HCT116 (cell line): ENCODE data around the gene ERC1. TPM values are rescaled to one million over a fixed set of nuclear protein-coding genes. Genes with fewer than 3 reads are reported as not detected.

Experiments
- ATAC-seq: fragments of 200-7000 bp; cut with Tn5 transposase; 2 replicates; pipeline ENCODE4 v1.9.1; 2020; ENCODE audit warnings: mild to moderate bottlenecking, moderate library complexity
- BruUV-seq: library from RNA; stranded (reverse); fragments of 400-500 nt; replicated peaks from 2 replicates; lab custom pipeline; 2021; lab: Mats Ljungman, UMichigan
- CTCF ChIA-PET: fragments of 300-600 bp; sonication (Branson Sonifier 250); formaldehyde crosslinking; loops from one replicate; lab custom pipeline; 2021; ENCODE audit warnings: antibody characterized with exemption; lab: Charles Lee
- POLR2A ChIA-PET: fragments of 300-600, 350-600 bp; sonication (Branson Sonifier 250); formaldehyde crosslinking; loops from one replicate; lab custom pipeline; 2021; ENCODE audit warnings: antibody characterized with exemption; lab: Charles Lee
- RAD21 ChIA-PET, 2 experiments: fragments of 300-600 bp; sonication (Branson Sonifier 250); formaldehyde crosslinking; loops; one replicate each; lab custom pipeline; 2023; ENCODE audit warnings: low total read pairs in 2 of 2; ENCODE audit not compliant: uncharacterized antibody in 2 of 2, unreplicated experiment in 2 of 2, low non-redundant PET in 1 of 2; lab: Charles Lee
- DNase-seq: peaks from one replicate; pipeline ENCODE4 v3.0.0-alpha.2; 2010; ENCODE audit warnings: low read depth, low spot score
- H2AFZ ChIP-seq: fragments of 200-600 bp; shearing (Covaris generic), sonication (generic); 2 replicates; pipeline ENCODE4 v1.6.1; 2017; ENCODE audit warnings: low read depth, mixed run types, mixed read lengths, antibody characterized with exemption, low read length; ENCODE audit not compliant: poor library complexity, severe bottlenecking
- H3K27ac ChIP-seq: 2 replicates; pipeline ENCODE4 v1.5.1; 2012; ENCODE audit warnings: low read depth, low read length
- H3K27me3 ChIP-seq: fragments of 200-600 bp; sonication (generic); 2 replicates; pipeline ENCODE4 v1.6.1; 2016; ENCODE audit warnings: mixed run types, low read length, mixed read lengths; ENCODE audit not compliant: insufficient read depth
- H3K36me3 ChIP-seq, 2 experiments: fragments of 200-500 bp in 1 of 2; fragments of 200-600 bp in 1 of 2; sonication (Bioruptor generic) in 1 of 2; sonication (generic) in 1 of 2; 2 replicates each; pipeline versions ENCODE4 v1.5.1 to v1.6.1; 2014 to 2016; ENCODE audit warnings: low read length in 2 of 2, inconsistent platforms in 1 of 2, mixed read lengths in 1 of 2, mixed run types in 1 of 2; ENCODE audit not compliant: insufficient read depth in 2 of 2, control insufficient read depth in 1 of 2
- H3K4me1 ChIP-seq, 2 experiments: fragments of 200-600 bp in 1 of 2; sonication (generic) in 1 of 2; 2 replicates each; pipeline versions ENCODE4 v1.5.1 to v1.6.1; 2012 to 2017; ENCODE audit warnings: low read length in 2 of 2, inconsistent platforms in 1 of 2, mild to moderate bottlenecking in 1 of 2, mixed read lengths in 1 of 2, mixed run types in 1 of 2, moderate library complexity in 1 of 2; ENCODE audit not compliant: insufficient read depth in 2 of 2, control insufficient read depth in 1 of 2
- H3K4me2 ChIP-seq: fragments of 200-600 bp; sonication (generic); 2 replicates; pipeline ENCODE4 v1.6.1; 2017; ENCODE audit warnings: mixed run types, low read length, mixed read lengths
- H3K4me3 ChIP-seq, 2 experiments: fragments of 200-600 bp in 1 of 2; sonication (generic) in 1 of 2; replicated peaks in 1 of 2; 2 replicates each; pipeline ENCODE4 v1.5.1; 2011 to 2016; ENCODE audit warnings: low read length in 2 of 2, control low read depth in 1 of 2, low read depth in 1 of 2, mild to moderate bottlenecking in 1 of 2, mixed read lengths in 1 of 2, mixed run types in 1 of 2
- H3K79me2 ChIP-seq: fragments of 200-600 bp; sonication (generic); 2 replicates; pipeline ENCODE4 v1.6.1; 2017; ENCODE audit warnings: mild to moderate bottlenecking, mixed run types, low read length, moderate library complexity, mixed read lengths; ENCODE audit not compliant: insufficient read depth
- H3K9ac ChIP-seq: fragments of 200-600 bp; sonication (generic); 2 replicates; pipeline ENCODE4 v1.6.1; 2016; ENCODE audit warnings: low read length, mixed read lengths
- H3K9me2 ChIP-seq: fragments of 200-600 bp; sonication (generic), shearing (Covaris generic); 2 replicates; pipeline ENCODE4 v1.6.1; 2017; ENCODE audit warnings: mixed run types, mild to moderate bottlenecking, moderate library complexity; ENCODE audit not compliant: insufficient read depth
- H3K9me3 ChIP-seq, 2 experiments: fragments of 200-500 bp in 1 of 2; fragments of 200-600 bp in 1 of 2; sonication (Bioruptor generic) in 1 of 2; sonication (generic) in 1 of 2; 2 replicates each; pipeline ENCODE4 v1.6.1; 2014 to 2017; ENCODE audit warnings: low read length in 2 of 2, mixed read lengths in 2 of 2, inconsistent platforms in 1 of 2, low read depth in 1 of 2, mild to moderate bottlenecking in 1 of 2, mixed run types in 1 of 2, moderate library complexity in 1 of 2; ENCODE audit not compliant: control insufficient read depth in 1 of 2, insufficient read depth in 1 of 2
- H4K20me1 ChIP-seq: fragments of 200-600 bp; sonication (generic), shearing (Covaris generic); 2 replicates; pipeline ENCODE4 v1.6.1; 2017; ENCODE audit warnings: mixed run types, mild to moderate bottlenecking, moderate library complexity; ENCODE audit not compliant: insufficient read depth
- ATF3 ChIP-seq: IDR thresholded peaks from 2 replicates; pipeline ENCODE4 v1.6.1; 2012
- CBX3 ChIP-seq: IDR thresholded peaks from 2 replicates; pipeline ENCODE4 v1.6.1; 2012; ENCODE audit warnings: low read depth
- EZH2 ChIP-seq: fragments of 200-600 bp; sonication (generic); IDR thresholded peaks from 2 replicates; pipeline ENCODE4 v1.6.1; 2017; ENCODE audit warnings: antibody characterized with exemption, mixed run types
- FOSL1 ChIP-seq: IDR thresholded peaks from 2 replicates; pipeline ENCODE4 v1.6.1; 2012; ENCODE audit warnings: low read depth
- JUND ChIP-seq: IDR thresholded peaks from 2 replicates; pipeline ENCODE4 v1.6.1; 2012
- POLR2A ChIP-seq: IDR thresholded peaks from 2 replicates; pipeline ENCODE4 v1.7.0; 2011; ENCODE audit warnings: borderline replicate concordance; ENCODE audit not compliant: insufficient read depth, insufficient read length; ENCODE audit errors: extremely low read depth
- RAD21 ChIP-seq: IDR thresholded peaks from 2 replicates; pipeline ENCODE4 v1.6.1; 2012; ENCODE audit warnings: low read depth, mild to moderate bottlenecking
- SP1 ChIP-seq: IDR thresholded peaks from 2 replicates; pipeline ENCODE4 v1.6.1; 2012; ENCODE audit warnings: low read depth
- TCF7L2 ChIP-seq: IDR thresholded peaks from 2 replicates; pipeline ENCODE4 v1.7.0; 2011; ENCODE audit warnings: borderline replicate concordance, inconsistent platforms; ENCODE audit not compliant: insufficient read depth, insufficient read length; ENCODE audit errors: extremely low read depth
- YY1 ChIP-seq: IDR thresholded peaks from 2 replicates; pipeline ENCODE4 v1.6.1; 2011; ENCODE audit warnings: low read length, low read depth, moderate library complexity, mild to moderate bottlenecking; ENCODE audit not compliant: insufficient replicate concordance; ENCODE audit errors: extremely low read depth
- ZNF274 ChIP-seq: fragments of 200-500 bp; sonication (Bioruptor generic); IDR thresholded peaks from 2 replicates; pipeline ENCODE4 v1.6.1; 2014; ENCODE audit warnings: mild to moderate bottlenecking, low read depth, low read length, inconsistent platforms
- intact Hi-C: fragments of 100-400 bp; cut with micrococcal nuclease; formaldehyde crosslinking; loops from 2 replicates; pipeline ENCODE4 v1.10.0; 2022
- total RNA-seq: library from RNA; stranded (reverse); gene quantifications from one replicate; pipeline ENCODE4 v1.2.1, GENCODE V29; 2021; ENCODE audit not compliant: unreplicated experiment
- TF ChIP-seq, protein P1 (sequence below): IDR thresholded peaks from 2 replicates; pipeline ENCODE4 v1.6.1; 2012; ENCODE audit warnings: low read depth
- TF ChIP-seq, protein P2 (sequence below), 3 experiments: fragments of 200-600 bp in 1 of 3; sonication (generic) in 1 of 3; IDR thresholded peaks in 2 of 3; conservative IDR thresholded peaks in 1 of 3; 2 replicates each; pipeline ENCODE4 v1.5.1; 2012 to 2017; ENCODE audit warnings: low read depth in 2 of 3, low read length in 2 of 3, antibody characterized with exemption in 1 of 3, borderline replicate concordance in 1 of 3, control low read depth in 1 of 3, mild to moderate bottlenecking in 1 of 3, mixed read lengths in 1 of 3, mixed run types in 1 of 3, moderate library complexity in 1 of 3; ENCODE audit not compliant: insufficient read depth in 1 of 3

Gene ERC1
- total RNA-seq, 1 experiment from 2014 or later: 41.9 TPM

DNA sequence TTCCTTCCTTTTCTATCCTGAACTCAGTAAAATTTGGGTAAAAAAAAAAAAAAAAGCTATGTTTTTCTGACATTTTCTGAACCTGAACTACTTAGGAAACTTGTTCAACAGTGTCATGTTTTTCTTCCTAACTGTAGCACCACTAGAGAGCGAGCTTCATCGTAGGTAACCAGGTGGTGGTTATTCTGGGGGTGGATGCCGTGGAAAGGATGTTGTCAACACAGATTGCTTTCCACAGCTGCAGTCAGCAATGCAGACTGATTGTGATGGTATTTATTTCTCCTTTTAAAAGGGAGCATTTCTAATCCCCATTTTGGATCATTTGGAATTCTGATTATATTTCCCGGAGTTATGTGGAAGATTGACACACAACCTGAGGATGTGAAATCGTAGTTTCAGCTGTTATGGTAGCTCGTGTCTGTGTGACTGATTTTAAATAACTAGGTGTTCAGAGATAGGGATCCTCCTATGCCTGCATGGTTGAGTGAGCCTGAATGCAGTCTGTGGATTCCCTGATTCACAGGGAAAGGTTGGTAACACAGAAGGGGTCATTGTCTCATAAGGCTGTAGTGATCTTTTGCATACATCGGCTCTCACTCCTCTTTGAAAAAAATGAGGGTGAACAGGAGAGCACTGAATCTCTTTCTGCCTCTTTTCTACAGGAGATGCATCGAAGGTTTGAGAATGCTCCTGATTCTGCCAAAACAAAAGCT lies 113.2 kb downstream of the ERC1 start:
- Histone ChIP-seq H3K4me2 (no peak overlapping the region), H3K27ac (no peak overlapping the region), H2AFZ (no peak overlapping the region), H3K79me2 (peaks cover 18% of the 10 kb centered on the region), H3K9me2 (no peaks in the 10 kb centered on the region), H3K36me3 (no peaks in the 10 kb centered on the region), H3K27me3 (no peaks in the 10 kb centered on the region), H3K9ac (no peak overlapping the region), H4K20me1 (no peaks in the 10 kb centered on the region), H3K4me1 (peaks cover 6 to 12% of the 10 kb centered on the region in 2 experiments; a peak in 3 of 4 replicates), H3K9me3 (no peaks in the 10 kb centered on the region), H3K4me3 (no peak overlapping the region)
- DNase-seq (no peak), ATAC-seq (no peak)
- ChIA-PET RAD21 (no interaction called here), POLR2A (interaction anchor here (0.5 kb wide), 1 partner anchor 114 kb away, joined by 3 read pairs; no protein-coding TSS in a partner anchor), CTCF (interaction anchor here (0.9 to 3.6 kb wide), 3 partner anchors 11 to 14 kb away, joined by 4 to 15 read pairs (median 9); no protein-coding TSS in a partner anchor)
- TF ChIP-seq, protein P1, sequence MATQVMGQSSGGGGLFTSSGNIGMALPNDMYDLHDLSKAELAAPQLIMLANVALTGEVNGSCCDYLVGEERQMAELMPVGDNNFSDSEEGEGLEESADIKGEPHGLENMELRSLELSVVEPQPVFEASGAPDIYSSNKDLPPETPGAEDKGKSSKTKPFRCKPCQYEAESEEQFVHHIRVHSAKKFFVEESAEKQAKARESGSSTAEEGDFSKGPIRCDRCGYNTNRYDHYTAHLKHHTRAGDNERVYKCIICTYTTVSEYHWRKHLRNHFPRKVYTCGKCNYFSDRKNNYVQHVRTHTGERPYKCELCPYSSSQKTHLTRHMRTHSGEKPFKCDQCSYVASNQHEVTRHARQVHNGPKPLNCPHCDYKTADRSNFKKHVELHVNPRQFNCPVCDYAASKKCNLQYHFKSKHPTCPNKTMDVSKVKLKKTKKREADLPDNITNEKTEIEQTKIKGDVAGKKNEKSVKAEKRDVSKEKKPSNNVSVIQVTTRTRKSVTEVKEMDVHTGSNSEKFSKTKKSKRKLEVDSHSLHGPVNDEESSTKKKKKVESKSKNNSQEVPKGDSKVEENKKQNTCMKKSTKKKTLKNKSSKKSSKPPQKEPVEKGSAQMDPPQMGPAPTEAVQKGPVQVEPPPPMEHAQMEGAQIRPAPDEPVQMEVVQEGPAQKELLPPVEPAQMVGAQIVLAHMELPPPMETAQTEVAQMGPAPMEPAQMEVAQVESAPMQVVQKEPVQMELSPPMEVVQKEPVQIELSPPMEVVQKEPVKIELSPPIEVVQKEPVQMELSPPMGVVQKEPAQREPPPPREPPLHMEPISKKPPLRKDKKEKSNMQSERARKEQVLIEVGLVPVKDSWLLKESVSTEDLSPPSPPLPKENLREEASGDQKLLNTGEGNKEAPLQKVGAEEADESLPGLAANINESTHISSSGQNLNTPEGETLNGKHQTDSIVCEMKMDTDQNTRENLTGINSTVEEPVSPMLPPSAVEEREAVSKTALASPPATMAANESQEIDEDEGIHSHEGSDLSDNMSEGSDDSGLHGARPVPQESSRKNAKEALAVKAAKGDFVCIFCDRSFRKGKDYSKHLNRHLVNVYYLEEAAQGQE: no peak
- TF ChIP-seq FOSL1 (no peak), CBX3 (no peak)
- BruUV-seq: no TSS peak
- intact Hi-C loops: no loop called here

GRCh38 chr12:1107669-1108068 lies 116.6 kb downstream of the ERC1 start:
- no peak overlapping the region for H3K4me2 ChIP-seq
- ChIA-PET POLR2A (interaction anchor here (0.6 to 1.4 kb wide), 2 partner anchors 11 to 750 kb away, joined by 3 read pairs; no protein-coding TSS in a partner anchor), CTCF (interaction anchor here (2.4 kb wide), 1 partner anchor 10 kb away, joined by 8 read pairs; no protein-coding TSS in a partner anchor), RAD21 (no interaction called here)
- H3K79me2 ChIP-seq: 0 out of 2 replicates have a peak, but pooled peaks cover 4% of the 10 kb centered on the region
- no peak overlapping the region for H2AFZ ChIP-seq
- intact Hi-C loops: no loop called here
- no peaks in the 10 kb centered on the region for H3K27me3 ChIP-seq
- H3K4me1 ChIP-seq: peaks cover 6 to 12% of the 10 kb centered on the region in 2 experiments; a peak in 3 of 4 replicates
- no peaks in the 10 kb centered on the region for H4K20me1 ChIP-seq
- H3K9me2 ChIP-seq: no peaks in the 10 kb centered on the region
- no peaks in the 10 kb centered on the region for H3K9me3 ChIP-seq
- ATAC-seq (no peak), DNase-seq (no peak)
- no TSS peak for BruUV-seq
- no peak overlapping the region for H3K9ac ChIP-seq
- H3K27ac ChIP-seq: no peak overlapping the region
- H3K4me3 ChIP-seq: no peak overlapping the region
- H3K36me3 ChIP-seq: 0 out of 4 replicates have a peak, but pooled peaks cover 0 to 2% of the 10 kb centered on the region in 2 experiments
- TF ChIP-seq, protein P2, sequence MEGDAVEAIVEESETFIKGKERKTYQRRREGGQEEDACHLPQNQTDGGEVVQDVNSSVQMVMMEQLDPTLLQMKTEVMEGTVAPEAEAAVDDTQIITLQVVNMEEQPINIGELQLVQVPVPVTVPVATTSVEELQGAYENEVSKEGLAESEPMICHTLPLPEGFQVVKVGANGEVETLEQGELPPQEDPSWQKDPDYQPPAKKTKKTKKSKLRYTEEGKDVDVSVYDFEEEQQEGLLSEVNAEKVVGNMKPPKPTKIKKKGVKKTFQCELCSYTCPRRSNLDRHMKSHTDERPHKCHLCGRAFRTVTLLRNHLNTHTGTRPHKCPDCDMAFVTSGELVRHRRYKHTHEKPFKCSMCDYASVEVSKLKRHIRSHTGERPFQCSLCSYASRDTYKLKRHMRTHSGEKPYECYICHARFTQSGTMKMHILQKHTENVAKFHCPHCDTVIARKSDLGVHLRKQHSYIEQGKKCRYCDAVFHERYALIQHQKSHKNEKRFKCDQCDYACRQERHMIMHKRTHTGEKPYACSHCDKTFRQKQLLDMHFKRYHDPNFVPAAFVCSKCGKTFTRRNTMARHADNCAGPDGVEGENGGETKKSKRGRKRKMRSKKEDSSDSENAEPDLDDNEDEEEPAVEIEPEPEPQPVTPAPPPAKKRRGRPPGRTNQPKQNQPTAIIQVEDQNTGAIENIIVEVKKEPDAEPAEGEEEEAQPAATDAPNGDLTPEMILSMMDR (IDR thresholded peaks at IDR 0.05 in 2 of 3, conservative IDR thresholded peaks at IDR 0.05 in 1 of 3; ENCODE audit: borderline replicate concordance in 1 of 3, insufficient read depth in 1 of 3, low read depth in 2 of 3, low read length in 2 of 3): no peak
- no peak for TF ChIP-seq JUND
- no peak for TF ChIP-seq POLR2A
- TF ChIP-seq YY1: no peak
- no peak for TF ChIP-seq RAD21
- no peak for TF ChIP-seq EZH2
- no peak for TF ChIP-seq ZNF274
- TF ChIP-seq CBX3: no peak
- TF ChIP-seq ATF3: no peak
- no peak for TF ChIP-seq TCF7L2
- TF ChIP-seq SP1: no peak
